HG03039 (cell line): Measurements from ENCODE around the gene KRTAP5-1.

Source experiments
- ATAC-seq: cut with Tn5 transposase; IDR thresholded peaks from one replicate; pipeline ENCODE4 v1.9.1; 2021; ENCODE audit warnings: mild to moderate bottlenecking, moderate library complexity; ENCODE audit not compliant: unreplicated experiment

The KRTAP5-1 gene

GRCh38 chr11:1545432-1545831 lies 39.7 kb downstream of the KRTAP5-1 start:
- no peak for ATAC-seq

GRCh38 chr11:1544536-1544935 lies 40.5 kb downstream of the KRTAP5-1 start:
- no peak for ATAC-seq

GRCh38 chr11:1543606-1544263 lies 41.3 kb downstream of the KRTAP5-1 start:
- no peak for ATAC-seq

GRCh38 chr11:1542267-1542666 lies 42.8 kb downstream of the KRTAP5-1 start:
- ATAC-seq: no peak

- no peak for ATAC-seq
These were observed 43.4 kb downstream of the KRTAP5-1 start for GRCh38 chr11:1541474-1542204.

- no peak for ATAC-seq
These were observed 45.0 kb downstream of the KRTAP5-1 start for GRCh38 chr11:1540074-1540473.

GRCh38 chr11:1538153-1538552 lies 46.9 kb downstream of the KRTAP5-1 start:
- no peak for ATAC-seq

- no peak for ATAC-seq
These were observed 48.8 kb downstream of the KRTAP5-1 start for GRCh38 chr11:1536065-1536843.

- ATAC-seq: no peak
These were observed 50.4 kb downstream of the KRTAP5-1 start for GRCh38 chr11:1534682-1535081.
